SK-N-SH (cell line): ENCODE results near the gene MAML3.

ENCODE experiments used
- EZH2phosphoT487 ChIP-seq: fragments of 200-600 bp; sonication (generic); IDR thresholded peaks from 2 replicates; pipeline ENCODE4 v1.6.1; 2017; ENCODE audit warnings: low read depth, mixed run types, mild to moderate bottlenecking, antibody characterized with exemption, moderate library complexity, borderline replicate concordance
- FOXJ3 ChIP-seq: sonication (generic); formaldehyde crosslinking; IDR thresholded peaks from 2 replicates; pipeline ENCODE4 v1.5.1; 2020; ENCODE audit warnings: mild to moderate bottlenecking, missing genetic modification reagents
- FOXM1 ChIP-seq: IDR thresholded peaks from 2 replicates; pipeline ENCODE4 v1.4.0; 2012; ENCODE audit warnings: low read depth, mild to moderate bottlenecking
- GABPA ChIP-seq: IDR thresholded peaks from 2 replicates; pipeline ENCODE4 v1.4.0; 2012; ENCODE audit warnings: low read depth, mild to moderate bottlenecking
- MXI1 ChIP-seq: IDR thresholded peaks from 2 replicates; pipeline ENCODE4 v1.6.1; 2012; ENCODE audit warnings: mild to moderate bottlenecking, low read depth, low read length, improper control_type of control experiment
- RAD21 ChIP-seq: IDR thresholded peaks from 2 replicates; pipeline ENCODE4 v1.6.1; 2012; ENCODE audit warnings: mild to moderate bottlenecking, low read length
- TAF1 ChIP-seq: IDR thresholded peaks from 2 replicates; pipeline ENCODE4 v1.6.1; 2012; ENCODE audit warnings: low read depth, mild to moderate bottlenecking, low read length, moderate library complexity, borderline replicate concordance
- TF ChIP-seq, protein P1 (sequence below): fragments of 200-600 bp; sonication (generic); IDR thresholded peaks from 2 replicates; pipeline ENCODE4 v1.6.1; 2017; ENCODE audit warnings: antibody characterized with exemption, mild to moderate bottlenecking, moderate library complexity
- TF ChIP-seq, protein P2 (sequence below): IDR thresholded peaks from 2 replicates; pipeline ENCODE4; 2012

DNA sequence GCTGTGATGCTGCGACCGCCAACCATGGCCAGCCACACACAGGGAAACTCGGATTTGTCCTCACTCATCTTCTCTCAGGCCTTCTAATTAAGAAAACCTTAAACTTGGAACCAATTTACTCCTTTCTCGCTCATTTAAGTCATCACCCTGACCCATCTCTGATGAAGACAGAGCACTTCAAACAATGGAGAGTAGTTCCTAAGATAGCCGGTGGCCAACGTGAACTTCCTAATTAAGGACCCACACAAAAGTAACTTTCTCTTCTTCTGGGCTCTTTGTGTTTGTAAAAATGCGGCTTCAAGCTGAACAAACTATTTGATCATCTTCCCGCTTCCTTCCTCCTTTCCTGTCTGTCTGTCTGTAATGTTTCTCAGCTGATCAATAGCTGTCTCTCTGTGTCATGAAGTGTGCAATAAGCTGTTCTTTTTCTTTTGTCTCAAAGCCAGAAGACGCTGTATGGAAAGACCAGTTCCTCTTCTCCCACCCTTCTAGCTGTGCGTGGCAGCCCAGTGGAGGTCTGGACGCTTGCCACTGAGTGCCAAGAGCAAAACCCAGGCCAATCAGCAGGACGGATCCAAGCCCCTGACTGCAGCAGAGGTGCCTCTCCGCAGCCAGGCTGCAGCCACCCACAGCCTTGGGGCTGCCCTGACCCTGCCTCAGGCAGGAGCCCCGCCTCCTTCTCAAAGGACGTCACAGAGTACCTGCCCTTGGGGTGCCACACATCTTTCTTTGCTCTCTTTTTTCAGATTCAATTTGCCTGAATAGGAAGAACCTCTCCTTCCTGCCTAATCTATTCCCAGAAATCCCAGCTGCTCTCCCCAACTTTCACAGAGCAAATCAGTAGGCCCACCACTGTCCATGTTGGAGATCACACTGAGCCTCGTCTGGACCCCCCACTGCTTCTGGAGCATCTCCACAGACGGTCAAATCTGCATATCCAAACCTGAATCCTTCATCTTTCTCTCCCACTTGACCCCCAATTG lies 59.3 kb downstream of the MAML3 start:
- TF ChIP-seq EZH2phosphoT487: no peak
- TF ChIP-seq, protein P1, sequence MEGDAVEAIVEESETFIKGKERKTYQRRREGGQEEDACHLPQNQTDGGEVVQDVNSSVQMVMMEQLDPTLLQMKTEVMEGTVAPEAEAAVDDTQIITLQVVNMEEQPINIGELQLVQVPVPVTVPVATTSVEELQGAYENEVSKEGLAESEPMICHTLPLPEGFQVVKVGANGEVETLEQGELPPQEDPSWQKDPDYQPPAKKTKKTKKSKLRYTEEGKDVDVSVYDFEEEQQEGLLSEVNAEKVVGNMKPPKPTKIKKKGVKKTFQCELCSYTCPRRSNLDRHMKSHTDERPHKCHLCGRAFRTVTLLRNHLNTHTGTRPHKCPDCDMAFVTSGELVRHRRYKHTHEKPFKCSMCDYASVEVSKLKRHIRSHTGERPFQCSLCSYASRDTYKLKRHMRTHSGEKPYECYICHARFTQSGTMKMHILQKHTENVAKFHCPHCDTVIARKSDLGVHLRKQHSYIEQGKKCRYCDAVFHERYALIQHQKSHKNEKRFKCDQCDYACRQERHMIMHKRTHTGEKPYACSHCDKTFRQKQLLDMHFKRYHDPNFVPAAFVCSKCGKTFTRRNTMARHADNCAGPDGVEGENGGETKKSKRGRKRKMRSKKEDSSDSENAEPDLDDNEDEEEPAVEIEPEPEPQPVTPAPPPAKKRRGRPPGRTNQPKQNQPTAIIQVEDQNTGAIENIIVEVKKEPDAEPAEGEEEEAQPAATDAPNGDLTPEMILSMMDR: no peak
- no peak for TF ChIP-seq FOXJ3 (CRISPR knock-in tag)
- TF ChIP-seq GABPA: no peak
- TF ChIP-seq, protein P2, sequence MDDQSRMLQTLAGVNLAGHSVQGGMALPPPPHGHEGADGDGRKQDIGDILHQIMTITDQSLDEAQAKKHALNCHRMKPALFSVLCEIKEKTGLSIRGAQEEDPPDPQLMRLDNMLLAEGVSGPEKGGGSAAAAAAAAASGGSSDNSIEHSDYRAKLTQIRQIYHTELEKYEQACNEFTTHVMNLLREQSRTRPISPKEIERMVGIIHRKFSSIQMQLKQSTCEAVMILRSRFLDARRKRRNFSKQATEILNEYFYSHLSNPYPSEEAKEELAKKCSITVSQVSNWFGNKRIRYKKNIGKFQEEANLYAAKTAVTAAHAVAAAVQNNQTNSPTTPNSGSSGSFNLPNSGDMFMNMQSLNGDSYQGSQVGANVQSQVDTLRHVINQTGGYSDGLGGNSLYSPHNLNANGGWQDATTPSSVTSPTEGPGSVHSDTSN: peak; percentile 18; the same call in 1 of the 2 replicates
- no peak for TF ChIP-seq TAF1
- TF ChIP-seq FOXM1: no peak
- no peak for TF ChIP-seq MXI1
- no peak for TF ChIP-seq RAD21
